Coronary artery (tissue), 2 donors: ENCODE results near the gene ZNF333.
"Not testable (repeated sequence)": the region's sequence is repeated elsewhere in the genome, so short reads cannot be mapped to it uniquely, and the experiment has no call there.

Experiments
- DNase-seq: peaks from one replicate; pipeline ENCODE4 v3.0.0-alpha.2; 2017; ENCODE audit warnings: low spot score
- H3K27ac ChIP-seq, 2 donors: fragments of 200-600 bp; sonication (generic); one replicate each; pipeline ENCODE4 v1.5.1; 2016 to 2019
- H3K4me3 ChIP-seq: fragments of 200-600 bp; sonication (generic); 2 replicates; pipeline ENCODE4 v1.5.1; 2016; ENCODE audit warnings: mild to moderate bottlenecking, moderate library complexity
- CTCF ChIP-seq: fragments of 200-600 bp; sonication (generic); IDR thresholded peaks from one replicate; pipeline ENCODE4 v1.5.1; 2019; ENCODE audit warnings: antibody characterized with exemption

ZNF333 gene

GRCh38 chr19:14774373-14774772 lies 84.5 kb downstream of the ZNF333 start:
- no peak for TF ChIP-seq CTCF
- no peak overlapping the region for H3K27ac ChIP-seq
- H3K4me3 ChIP-seq = no peak overlapping the region
- no peak for DNase-seq

- H3K4me3 ChIP-seq, DNase-seq, H3K27ac ChIP-seq: not testable (repeated sequence)
Measured at GRCh38 chr19:14775326-14775725, 85.5 kb downstream of the ZNF333 start.

GRCh38 chr19:14775869-14776586 lies 86.2 kb downstream of the ZNF333 start:
- Histone ChIP-seq H3K4me3 (peak overlapping the region; percentile 42), H3K27ac (peak overlapping the region in 1 of 2 donors; percentile 11)
- no peak for TF ChIP-seq CTCF
- no peak for DNase-seq

- DNase-seq, H3K27ac ChIP-seq, H3K4me3 ChIP-seq: not testable (repeated sequence)
Measured at GRCh38 chr19:14777645-14778044, 87.8 kb downstream of the ZNF333 start.

- H3K4me3 ChIP-seq, H3K27ac ChIP-seq, DNase-seq: not testable (repeated sequence)
Measured at GRCh38 chr19:14778110-14778845, 88.4 kb downstream of the ZNF333 start, which contains the start of gene ADGRE2. Gene ADGRE2 (minus strand): TSS chr19:14778560. CDS start chr19:14776756, 1,804 bp downstream.

GRCh38 chr19:14779151-14779550 lies 89.3 kb downstream of the ZNF333 start:
- no peak for DNase-seq
- no peak overlapping the region for H3K27ac ChIP-seq
- TF ChIP-seq CTCF = no peak

GRCh38 chr19:14780622-14781225 lies 90.9 kb downstream of the ZNF333 start:
- H3K4me3 ChIP-seq, DNase-seq, H3K27ac ChIP-seq: not testable (repeated sequence)

More at GRCh38 chr19:14779151-14779550, 89.3 kb downstream of the ZNF333 start:
- no peak overlapping the region for H3K4me3 ChIP-seq

- H3K4me3 ChIP-seq, H3K27ac ChIP-seq, DNase-seq: not testable (repeated sequence)
Measured at GRCh38 chr19:14781713-14782536, 92.1 kb downstream of the ZNF333 start.

- Histone ChIP-seq H3K4me3 (no peak overlapping the region), H3K27ac (no peak overlapping the region)
- TF ChIP-seq CTCF = no peak
- no peak for DNase-seq
Measured at GRCh38 chr19:14782626-14783409, 93.0 kb downstream of the ZNF333 start.
